Hindlimb muscle (tissue), 1 donor: ENCODE data around the gene FBN2. TPM values are rescaled to one million over a fixed set of nuclear protein-coding genes. Genes with fewer than 3 reads are reported as not detected.
"Not testable (repeated sequence)": the region's sequence is repeated elsewhere in the genome, so short reads cannot be mapped to it uniquely, and the experiment has no call there.

ENCODE experiments used
- DNase-seq: peaks from one replicate; pipeline ENCODE4 v3.0.0-alpha.2; 2013
- polyA plus RNA-seq: library from polyadenylated mRNA; unstranded; fragments of 120-200 nt; gene quantifications from one replicate; pipeline ENCODE4 v1.2.1, GENCODE V29; 2013; ENCODE audit not compliant: insufficient read length

FBN2 gene
- polyA plus RNA-seq, 1 donor, result 37.9 TPM

DNA sequence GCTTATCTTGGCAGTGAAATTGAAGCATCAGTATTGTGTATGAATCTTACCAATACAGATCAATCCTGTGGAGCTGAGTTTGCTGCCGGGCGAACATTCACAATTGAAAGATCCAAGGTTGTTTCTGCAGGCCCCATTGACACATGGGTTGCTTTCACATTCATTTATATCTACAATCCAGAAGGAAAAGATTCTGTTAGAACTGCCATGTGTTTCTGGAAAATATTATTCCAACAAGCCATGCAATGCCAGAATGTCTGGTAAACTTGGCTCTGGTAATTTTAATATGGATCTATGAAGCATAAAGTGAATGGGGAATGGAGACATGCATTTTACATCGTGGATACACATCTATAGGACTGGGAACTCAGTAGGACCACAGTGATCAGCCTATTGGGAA is 180.8 kb downstream of the FBN2 start:
- peak; percentile 47 for DNase-seq

GRCh38 chr5:128355961-128356360 is 182.1 kb downstream of the FBN2 start:
- no peak for DNase-seq

DNA sequence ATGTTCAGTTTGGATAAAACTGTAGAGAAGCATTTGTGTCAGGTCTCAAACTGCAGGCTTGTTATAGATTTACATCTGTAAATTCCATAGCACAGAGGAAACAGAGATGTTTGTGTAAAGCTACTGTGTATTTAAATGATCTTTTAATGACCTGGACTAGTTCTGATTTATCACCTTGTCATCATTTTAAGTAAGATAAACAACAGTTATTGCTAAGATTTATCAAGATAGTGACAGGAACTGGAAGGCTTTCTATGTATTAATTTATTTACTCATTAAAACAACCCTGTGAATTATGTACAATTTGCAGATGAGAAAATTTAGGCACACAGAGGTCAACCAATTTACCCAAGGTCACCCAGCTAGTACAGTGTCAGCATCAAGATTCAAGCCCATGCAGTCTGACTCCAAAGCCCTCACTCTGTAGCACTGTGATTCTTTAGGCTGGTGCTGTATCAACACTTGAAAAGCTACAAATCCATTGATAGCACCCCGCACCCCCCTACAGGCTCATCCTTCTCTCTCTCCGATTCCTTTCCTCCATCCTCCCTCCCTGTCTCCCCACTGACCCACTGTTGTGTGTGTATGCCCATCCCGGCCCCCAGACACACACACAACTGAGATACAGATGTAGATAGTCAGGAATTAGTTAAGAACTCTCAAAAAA is 184.5 kb downstream of the FBN2 start:
- no peak for DNase-seq

GRCh38 chr5:128350705-128351104 is 187.3 kb downstream of the FBN2 start:
- DNase-seq, result no peak

DNA sequence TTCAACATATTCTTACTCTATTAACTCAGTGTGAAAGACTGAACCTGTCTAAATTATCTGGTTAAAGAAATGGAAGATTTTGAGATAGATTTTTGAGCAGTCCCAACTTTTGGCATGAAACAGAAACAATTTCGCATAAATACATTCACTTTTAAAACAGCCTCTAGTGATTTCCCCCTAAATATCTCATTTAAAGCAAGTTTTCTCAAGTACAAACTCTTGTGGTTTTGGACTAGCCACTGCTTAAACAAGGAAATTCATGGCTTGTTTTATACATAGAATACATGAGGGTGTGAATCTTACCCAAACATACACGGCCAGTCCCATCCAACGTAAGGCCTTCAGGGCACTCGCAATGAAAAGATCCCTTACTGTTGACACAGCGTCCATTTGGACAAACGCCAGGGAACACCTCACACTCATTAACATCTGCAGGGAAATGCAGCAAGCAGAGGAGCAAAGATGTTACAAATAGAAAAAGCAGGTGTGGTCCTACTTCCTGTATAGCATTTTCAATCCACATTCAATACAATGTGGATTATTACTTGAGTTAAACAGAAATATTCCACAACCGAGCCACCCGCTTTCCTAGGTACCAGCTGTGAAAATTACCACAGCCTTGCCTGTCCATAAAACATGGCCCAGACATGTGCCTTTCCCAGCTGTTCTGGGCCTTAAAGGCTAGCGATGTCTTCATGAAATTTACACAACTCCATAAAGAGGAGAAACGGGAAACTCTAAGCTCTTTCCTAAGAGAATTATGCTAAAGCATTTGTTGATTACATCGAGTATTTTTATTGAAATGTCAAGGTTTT is 188.8 kb downstream of the FBN2 start:
- peak; percentile 20 for DNase-seq

DNA sequence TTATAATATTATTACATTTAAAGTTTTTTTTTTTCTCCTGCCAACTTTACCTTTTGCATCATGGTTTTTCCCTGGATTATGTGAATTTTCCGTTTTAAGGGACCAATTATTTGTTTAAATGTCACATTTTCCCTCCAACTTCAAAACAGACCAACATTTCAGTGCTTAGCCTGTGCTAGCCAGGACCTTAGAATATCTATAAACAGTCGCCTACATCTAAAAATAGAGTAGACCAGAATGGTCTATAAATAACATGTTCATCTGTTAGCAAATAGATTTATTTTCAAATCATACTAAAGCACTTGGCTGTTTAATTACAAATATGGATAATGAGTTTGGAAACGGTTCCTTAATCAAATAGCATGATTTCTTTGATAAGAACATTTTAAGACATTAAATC is 192.0 kb downstream of the FBN2 start:
- no peak for DNase-seq

- no peak for DNase-seq
Observed at GRCh38 chr5:128345247-128345646, 192.8 kb downstream of the FBN2 start.

DNA sequence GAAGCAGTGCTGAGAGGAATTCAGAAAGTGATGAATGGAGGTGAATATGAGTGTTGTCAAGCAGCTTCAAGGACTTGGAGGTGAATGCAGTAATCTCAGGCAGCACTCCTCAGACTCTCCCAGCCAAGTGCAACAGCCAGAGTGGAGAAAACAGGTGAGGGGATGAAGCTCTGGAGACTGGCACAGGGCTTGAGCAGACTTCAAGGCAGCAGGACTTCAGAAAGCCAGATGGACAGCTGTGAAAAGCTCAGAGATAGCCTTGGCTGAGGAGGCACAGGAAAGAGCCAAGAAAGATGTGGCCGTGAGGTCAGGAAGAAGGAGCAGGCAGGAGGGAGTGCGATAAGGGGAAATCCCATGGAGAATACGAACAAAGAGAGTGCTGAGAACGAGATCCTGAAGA is 194.9 kb downstream of the FBN2 start:
- no peak for DNase-seq

GRCh38 chr5:128341056-128341455 is 197.0 kb downstream of the FBN2 start:
- DNase-seq, result no peak

DNA sequence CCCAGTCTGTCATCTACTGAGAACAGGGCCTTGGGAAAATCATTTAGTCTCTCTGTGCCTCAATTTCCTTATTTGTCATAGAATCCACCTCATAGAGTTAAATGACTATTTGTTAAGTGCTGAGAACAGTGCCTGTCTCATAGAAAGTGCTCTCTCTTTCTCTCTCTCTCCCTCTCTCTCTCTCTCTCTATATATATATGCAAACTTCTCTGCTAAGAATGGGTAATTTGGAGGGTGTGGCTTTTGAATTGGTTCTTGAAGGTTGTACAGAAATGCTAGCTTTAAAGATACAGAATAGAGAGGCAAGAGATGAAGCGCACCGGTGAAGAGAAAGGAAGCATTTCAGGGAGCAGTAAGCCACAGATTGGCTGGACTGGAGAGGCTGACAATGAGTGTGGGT is 197.4 kb downstream of the FBN2 start:
- DNase-seq, result no peak

GRCh38 chr5:128339585-128339984 is 198.5 kb downstream of the FBN2 start:
- no peak for DNase-seq

DNA sequence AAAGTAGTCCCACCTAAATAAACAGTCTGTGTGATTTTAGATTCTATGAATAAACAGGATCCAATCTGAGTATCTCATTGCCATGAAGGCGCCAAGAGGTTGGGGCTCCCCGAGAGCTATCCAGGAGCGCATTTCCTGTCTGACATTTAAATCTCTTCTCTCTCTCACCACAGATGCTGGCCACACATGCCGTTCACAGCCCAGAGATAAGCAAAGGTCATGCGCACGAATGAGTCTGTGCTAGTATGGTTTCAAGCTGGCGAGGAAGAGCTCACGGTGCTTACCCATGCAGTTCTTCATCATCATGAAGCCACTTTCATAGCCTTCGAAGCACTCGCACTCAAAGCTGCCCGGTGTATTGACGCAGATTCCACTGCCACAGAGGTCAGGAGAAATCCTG is 199.4 kb downstream of the FBN2 start:
- no peak for DNase-seq

DNA sequence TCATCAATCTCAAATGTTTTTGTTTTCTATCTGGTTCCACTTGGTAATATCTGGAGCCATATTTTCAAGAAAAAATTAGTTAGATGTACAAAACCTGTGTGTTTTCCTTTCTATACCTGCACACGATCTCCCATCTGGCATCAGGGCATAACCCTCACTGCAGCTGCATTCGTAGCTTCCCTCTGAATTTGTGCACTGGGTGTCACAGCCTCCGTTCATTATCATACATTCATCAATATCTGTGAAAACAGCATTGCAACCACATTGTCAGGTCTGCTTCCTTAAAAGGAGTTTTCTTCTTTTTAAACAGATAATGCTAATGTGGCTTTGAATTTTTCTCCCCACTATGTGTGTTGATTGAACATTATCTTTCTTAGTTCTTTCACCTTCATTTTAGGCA is 202.7 kb downstream of the FBN2 start:
- no peak for DNase-seq

GRCh38 chr5:128334010-128334716 is 203.9 kb downstream of the FBN2 start:
- no peak for DNase-seq

- DNase-seq, result no peak
Observed at GRCh38 chr5:128331261-128331660, 206.8 kb downstream of the FBN2 start.

- DNase-seq, result peak; percentile 62
Observed at GRCh38 chr5:128329386-128329939, 208.6 kb downstream of the FBN2 start.

GRCh38 chr5:128328446-128328845 is 209.6 kb downstream of the FBN2 start:
- peak; percentile 81 for DNase-seq

DNA sequence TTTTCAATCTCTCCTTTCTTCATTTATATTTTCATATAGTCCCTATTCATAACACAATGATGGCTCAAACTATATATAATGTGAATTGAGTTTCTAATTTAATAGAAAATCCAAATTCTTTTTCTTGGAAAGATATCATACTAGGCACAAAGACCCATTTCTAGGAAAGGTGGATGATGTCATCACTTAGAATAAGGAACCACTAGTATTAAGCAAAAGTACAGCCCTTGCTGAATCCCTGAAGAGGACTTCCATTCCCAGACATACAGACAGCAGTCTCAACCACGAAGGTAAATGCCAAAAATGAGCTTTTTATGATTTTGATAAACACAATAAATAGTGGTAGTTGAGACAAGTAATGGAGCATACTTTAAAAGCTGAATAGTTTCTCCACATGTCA is 210.0 kb downstream of the FBN2 start:
- DNase-seq, result no peak

DNA sequence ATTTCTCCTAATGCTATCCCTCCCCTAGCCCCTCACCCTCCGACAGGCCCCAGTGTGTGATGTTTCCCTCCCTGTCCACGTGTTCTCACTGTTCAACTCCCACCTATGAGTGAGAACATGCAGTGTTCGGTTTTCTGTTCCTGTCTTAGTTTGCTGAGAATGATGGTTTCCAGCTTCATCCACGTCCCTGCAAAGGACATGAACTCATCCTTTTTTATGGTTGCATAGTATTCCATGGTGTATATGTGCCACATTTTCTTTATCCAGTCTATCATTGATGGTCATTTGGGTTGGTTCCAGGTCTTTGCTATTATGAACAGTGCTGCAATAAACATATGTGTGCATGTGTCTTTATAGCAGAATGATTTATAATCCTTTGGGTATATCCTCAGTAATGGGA is 216.6 kb downstream of the FBN2 start:
- DNase-seq, result not testable (repeated sequence)

- DNase-seq, result no peak
Observed at GRCh38 chr5:128318691-128319090, 219.4 kb downstream of the FBN2 start.

- DNase-seq, result no peak
Observed at GRCh38 chr5:128317481-128317880, 220.6 kb downstream of the FBN2 start.

- DNase-seq, result no peak
Observed at GRCh38 chr5:128315671-128316070, 222.4 kb downstream of the FBN2 start.

GRCh38 chr5:128305341-128305740 is 232.7 kb downstream of the FBN2 start:
- no peak for DNase-seq
